Measurements from ENCODE around the gene FBXO3. TPM values are rescaled to one million over a fixed set of nuclear protein-coding genes. Genes with fewer than 3 reads are reported as not detected.

FBXO3 gene
- total and polyA plus RNA-seq, 2 of the 8 experiments (the other 6 are each of a cell fraction or from before 2014, with no cell fraction given) = 15.9 to 25.7 TPM

GRCh38 chr11:33772870-33773269 lies 1.4 kb downstream of the FBXO3 start (continued):
- no peak for TF ChIP-seq NRF1 (IDR thresholded peaks at IDR 0.05; ENCODE audit: low read depth, low read length)
- no peak for TF ChIP-seq KDM4A (IDR thresholded peaks at IDR 0.05; ENCODE audit: low read depth, low read length, severe bottlenecking)
- no peak for TF ChIP-seq CBX8 (IDR thresholded peaks at IDR 0.05; ENCODE audit: borderline replicate concordance, low read depth, low read length)
- no peak for TF ChIP-seq JUND (IDR thresholded peaks at IDR 0.05; ENCODE audit: low read length)
- no peak for TF ChIP-seq CREB1 (IDR thresholded peaks at IDR 0.05)
- TF ChIP-seq MAX (IDR thresholded peaks at IDR 0.05) = no peak
- TF ChIP-seq SP1 (IDR thresholded peaks at IDR 0.05; ENCODE audit: low read depth, low read length) = no peak

Data from H1 (cell line).